ENCODE results near the gene ANOS1. TPM values are rescaled to one million over a fixed set of nuclear protein-coding genes. Genes with fewer than 3 reads are reported as not detected.

Gene ANOS1
- total and polyA plus RNA-seq, 2 of the 8 experiments (the other 6 are each of a cell fraction or from before 2014, with no cell fraction given), result 34.4 to 59.0 TPM

- no peak overlapping the region for H3K18ac ChIP-seq (ENCODE audit: extremely low read depth, low read length)
- ChIA-PET CTCF (ENCODE audit: partially characterized antibody) (no interaction called here), POLR2A (ENCODE audit: partially characterized antibody) (no interaction called here)
- H4K91ac ChIP-seq (replicated peaks; ENCODE audit: insufficient read length, low read length), result no peak overlapping the region
- no peak overlapping the region for H3K23ac ChIP-seq (ENCODE audit: insufficient read length)
- no peaks in the 10 kb centered on the region for H4K20me1 ChIP-seq (replicated peaks in 1 of 2; ENCODE audit: control insufficient read depth in 1 of 2, insufficient read depth in 2 of 2, low read length in 2 of 2)
- H3K27ac ChIP-seq (ENCODE audit: low read depth, low read length), result no peak overlapping the region
- no peak overlapping the region for H4K8ac ChIP-seq (ENCODE audit: extremely low read depth, insufficient read depth, low read length)
- H2BK5ac ChIP-seq (ENCODE audit: low read depth, low read length), result no peak overlapping the region
- H3K4me1 ChIP-seq (replicated peaks in 1 of 4; ENCODE audit: control insufficient read depth in 3 of 4, insufficient read depth in 4 of 4, low read length in 3 of 4), result no peaks in the 10 kb centered on the region
- H3K56ac ChIP-seq (replicated peaks; ENCODE audit: insufficient read length, low read depth, low read length), result no peak overlapping the region
- DNase-seq (ENCODE audit: low read depth in 1 of 2, low spot score in 2 of 2) (no peak), FAIRE-seq (peak; percentile 19)
- H3K36me3 ChIP-seq (ENCODE audit: control insufficient read depth in 2 of 4, insufficient read depth in 4 of 4, low read length in 3 of 4), result no peaks in the 10 kb centered on the region
- H2AK5ac ChIP-seq (ENCODE audit: low read depth, low read length), result no peak overlapping the region
- no peak overlapping the region for H2AFZ ChIP-seq (ENCODE audit: low read length)
- no peak overlapping the region for H3K4me3 ChIP-seq (ENCODE audit: extremely low read depth in 1 of 4, insufficient read depth in 2 of 4, low read depth in 3 of 4, low read length in 4 of 4)
- H3K9me3 ChIP-seq (ENCODE audit: insufficient read depth in 2 of 2, low read depth in 1 of 2, low read length in 1 of 2), result no peaks in the 10 kb centered on the region
- H3K14ac ChIP-seq (ENCODE audit: insufficient read length), result no peak overlapping the region
- no peak overlapping the region for H3K4ac ChIP-seq (replicated peaks; ENCODE audit: insufficient read length, low read depth, low read length)
- H3K9ac ChIP-seq (replicated peaks in 1 of 4; ENCODE audit: extremely low read depth in 1 of 4, low read depth in 3 of 4, low read length in 3 of 4), result no peak overlapping the region
- no peak overlapping the region for H4K5ac ChIP-seq (ENCODE audit: insufficient read length, low read depth, low read length)
- WGBS, 2 experiments (ENCODE audit: extremely low coverage in 1 of 2, insufficient coverage in 1 of 2, insufficient read length in 1 of 2, insufficient replicate concordance in 2 of 2, low coverage in 1 of 2, low lambda C conversion rate in 2 of 2, missing lambda C conversion rate in 1 of 2), result 98% methylated on average over 4 of the region's 4 CpGs; no CpG with 5 or more reads in 1 of the 2 experiments
- no peaks in the 10 kb centered on the region for H3K79me1 ChIP-seq (ENCODE audit: low read depth, low read length)
- H2BK120ac ChIP-seq (replicated peaks; ENCODE audit: low read depth, low read length), result no peak overlapping the region
- no peaks in the 10 kb centered on the region for H3K23me2 ChIP-seq (ENCODE audit: low read depth, low read length)
- H2BK20ac ChIP-seq (ENCODE audit: low read length), result no peak overlapping the region
- H3K4me2 ChIP-seq (ENCODE audit: insufficient read depth in 1 of 2, low read depth in 2 of 2, low read length in 2 of 2), result no peak overlapping the region
- no peaks in the 10 kb centered on the region for H3K27me3 ChIP-seq (replicated peaks in 1 of 4; ENCODE audit: control insufficient read depth in 3 of 4, extremely low read depth in 1 of 4, insufficient read depth in 3 of 4, low read length in 3 of 4)
- H2BK15ac ChIP-seq (ENCODE audit: low read length), result no peak overlapping the region
- no peaks in the 10 kb centered on the region for H3K79me2 ChIP-seq (ENCODE audit: control insufficient read depth in 1 of 2, insufficient read depth in 2 of 2, low read length in 2 of 2)
- no peak overlapping the region for H2BK12ac ChIP-seq (ENCODE audit: low read depth, low read length)
- no peak for TF ChIP-seq CBX8 (IDR thresholded peaks at IDR 0.05; ENCODE audit: borderline replicate concordance, low read depth, low read length)
- TF ChIP-seq KDM5A (IDR thresholded peaks at IDR 0.05; ENCODE audit: low read length), result no peak
Measured at GRCh38 chrX:8500203-8500602, 231.7 kb downstream of the ANOS1 start.
